ENCODE data around the gene KRTAP13-4. TPM values are rescaled to one million over a fixed set of nuclear protein-coding genes. Genes with fewer than 3 reads are reported as not detected.
A peak's percentile ranks its signal among the peaks of the same experiment; 100 is the strongest.

The KRTAP13-4 gene
- total RNA-seq, 1 donor, result not detected

GRCh38 chr21:30425826-30426225, 4.2 kb upstream of the KRTAP13-4 start, which contains the start of gene KRTAP13-3:
TSS of gene KRTAP13-3 (minus strand) at chr21:30425926. CDS start at chr21:30425912, 14 bp downstream.
- no peak for DNase-seq (ENCODE audit: low read depth)
- no peak within 1 kb of the TSS for H3K4me3 ChIP-seq (ENCODE audit: low read depth, low read length)
- TF ChIP-seq CTCF (IDR thresholded peaks at IDR 0.05; ENCODE audit: insufficient read depth, low read length), result no peak

- H3K4me3 ChIP-seq (ENCODE audit: low read depth, low read length), result no peak overlapping the region
- no peak for DNase-seq (ENCODE audit: low read depth)
- TF ChIP-seq CTCF (IDR thresholded peaks at IDR 0.05; ENCODE audit: insufficient read depth, low read length), result no peak
These were observed 3.3 kb upstream of the KRTAP13-4 start for GRCh38 chr21:30426731-30427130.

- DNase-seq (ENCODE audit: low read depth), result peak; percentile 0
- no peak overlapping the region for H3K4me3 ChIP-seq (ENCODE audit: low read depth, low read length)
- TF ChIP-seq CTCF (IDR thresholded peaks at IDR 0.05; ENCODE audit: insufficient read depth, low read length), result peak; percentile 30
These were observed 4.1 kb downstream of the KRTAP13-4 start for GRCh38 chr21:30434033-30434631.

- TF ChIP-seq CTCF (IDR thresholded peaks at IDR 0.05; ENCODE audit: insufficient read depth, low read length), result no peak
- H3K4me3 ChIP-seq (ENCODE audit: low read depth, low read length), result no peak overlapping the region
- no peak for DNase-seq (ENCODE audit: low read depth)
These were observed 7.1 kb downstream of the KRTAP13-4 start for GRCh38 chr21:30437010-30437565.

GRCh38 chr21:30439975-30440374, 10.0 kb downstream of the KRTAP13-4 start, which contains the start of gene KRTAP15-1:
TSS of gene KRTAP15-1 (plus strand) at chr21:30440275. CDS start at chr21:30440328, 53 bp downstream.
- no peak for TF ChIP-seq CTCF (IDR thresholded peaks at IDR 0.05; ENCODE audit: insufficient read depth, low read length)
- no peak for DNase-seq (ENCODE audit: low read depth)

GRCh38 chr21:30443226-30443625, 13.2 kb downstream of the KRTAP13-4 start:
- DNase-seq (ENCODE audit: low read depth), result no peak
- no peak overlapping the region for H3K4me3 ChIP-seq (ENCODE audit: low read depth, low read length)
- TF ChIP-seq CTCF (IDR thresholded peaks at IDR 0.05; ENCODE audit: insufficient read depth, low read length), result no peak

More at GRCh38 chr21:30439975-30440374, 10.0 kb downstream of the KRTAP13-4 start, which contains the start of gene KRTAP15-1:
- no peak within 1 kb of the TSS for H3K4me3 ChIP-seq (ENCODE audit: low read depth, low read length)

Data from fibroblast of the aortic adventitia (primary cell).